Ovary (tissue), 9 donors: Measurements from ENCODE around the gene NAT16. TPM values are rescaled to one million over a fixed set of nuclear protein-coding genes. Genes with fewer than 3 reads are reported as not detected.
"Not testable (repeated sequence)": the region's sequence is repeated elsewhere in the genome, so short reads cannot be mapped to it uniquely, and the experiment has no call there.

Experiments
- DNase-seq, 5 donors: peaks; one replicate each; pipeline ENCODE4 v3.0.0-alpha.2; 2019 to 2020
- H3K27ac ChIP-seq, 2 donors: fragments of 200-600 bp; one replicate each; pipeline versions ENCODE4 v1.5.1 to v1.8.0; 2019 to 2022
- H3K27me3 ChIP-seq: fragments of 200-600 bp; one replicate; pipeline ENCODE4 v1.8.0; 2022
- H3K36me3 ChIP-seq: fragments of 200-600 bp; sonication (generic); one replicate; pipeline ENCODE4 v1.5.1; 2019
- H3K4me1 ChIP-seq: one replicate; pipeline ENCODE4 v1.8.1; 2013; ENCODE audit warnings: mild to moderate bottlenecking, moderate library complexity; ENCODE audit not compliant: insufficient read depth
- H3K4me3 ChIP-seq: fragments of 200-600 bp; sonication (generic); one replicate; pipeline ENCODE4 v1.5.1; 2017
- H3K9me3 ChIP-seq, 2 donors: fragments of 200-600 bp in 1 of 2; sonication (generic) in 1 of 2; one replicate each; pipeline versions ENCODE4 v1.5.1 to v1.8.1; 2013 to 2019; ENCODE audit warnings: mild to moderate bottlenecking in 1 of 2, moderate library complexity in 1 of 2
- CTCF ChIP-seq, 3 donors: fragments of 450-650 bp in 2 of 3; fragments of 200-600 bp in 1 of 3; IDR thresholded peaks; one replicate each; pipeline versions ENCODE4 v1.5.1 to v1.8.0; 2016 to 2022; ENCODE audit warnings: antibody characterized with exemption in 3 of 3, mild to moderate bottlenecking in 1 of 3
- EP300 ChIP-seq: sonication (generic); formaldehyde crosslinking; IDR thresholded peaks from one replicate; pipeline ENCODE4 v1.6.1; 2017; ENCODE audit warnings: antibody characterized with exemption
- POLR2A ChIP-seq: fragments of 450-650 bp; IDR thresholded peaks from one replicate; pipeline ENCODE4 v1.6.1; 2017; ENCODE audit warnings: antibody characterized with exemption, mild to moderate bottlenecking, moderate library complexity
- WGBS, 3 donors: extraction: QIAGEN DNeasy Blood & Tissue Kit in 1 of 3; methylation state at CpG; one replicate each; pipeline versions ENCODE4 v1.1.5 to v1.1.7; 2013 to 2017; 5-methylcytosine and 5-hydroxymethylcytosine counted together
- intact Hi-C, 4 donors: fragments of 100-400 bp; cut with DNase I; formaldehyde crosslinking; loops; one replicate each; pipeline versions ENCODE4 v1.11.0 to v1.15.1; 2022 to 2023
- polyA plus RNA-seq, 2 donors: library from polyadenylated mRNA; stranded (reverse); fragments of 200-250 nt in 1 of 2; fragments of 350-450 nt in 1 of 2; fragmentation: Illumina TruSeq in 1 of 2; extraction: RNeasy Lipid Tissue Mini Kit (QIAGEN cat#74804) in 1 of 2; gene quantifications; one replicate each; pipeline ENCODE4 v1.2.3, GENCODE V29; 2013 to 2014
- total RNA-seq, 7 donors: library from RNA; depleted of rRNA in 2 of 7; stranded (reverse); fragments of >200 nt in 2 of 7; fragmentation: NEBNext Ultra II Directional in 3 of 7; extraction: Animal tissue kit (Norgen Biotek cat#: 25700) in 3 of 7; gene quantifications; one replicate each; pipeline versions ENCODE4 v1.1.0 to v1.2.4, GENCODE V29; 2016 to 2023
- donor health status: DM: no; HTN: no; CAD: no; lungs with moderate emphysema.
- donor health status: DM: no; HTN: no; CAD: no.
- donor health status: Bipolar disorder and iron deficiency.
- donor health status: DM: yes; HTN: yes; CAD: no.
- donor health status: DM: no; HTN: no; CAD: no.
- donor health status: DM: yes; HTN: yes; CAD: no.

NAT16 gene
- total and polyA plus RNA-seq, 9 donors = not detected

- Histone ChIP-seq H3K9me3 (no peaks in the 10 kb centered on the region), H3K36me3 (no peaks in the 10 kb centered on the region), H3K4me1 (peaks cover 34% of the 10 kb centered on the region), H3K27me3 (no peaks in the 10 kb centered on the region), H3K27ac (peak overlapping the region; percentile 36 to 55), H3K4me3 (no peak overlapping the region)
- WGBS, 3 donors = 9 to 22% (median 13%) methylated on average over 7 of the region's 7 CpGs
- DNase-seq = no peak
- TF ChIP-seq EP300 (no peak), POLR2A (no peak), CTCF (IDR thresholded peaks at IDR 0.05) (no peak)
- intact Hi-C loops = loop anchor here in 1 of 4 donors (5.0 kb wide), 1 partner anchor 37 kb away; the partner anchor contains the start of gene TRIM56
Observed at GRCh38 chr7:101124376-101125056, 55.6 kb downstream of the NAT16 start.

- no peak for TF ChIP-seq POLR2A
- TF ChIP-seq CTCF (IDR thresholded peaks at IDR 0.05) = no peak
- TF ChIP-seq EP300 = no peak
- H3K9me3 ChIP-seq = no peaks in the 10 kb centered on the region
- H3K4me3 ChIP-seq = no peak overlapping the region
- DNase-seq = no peak
- WGBS, 3 donors = 57 to 88% (median 75%) methylated on average over 3 of the region's 3 CpGs
- intact Hi-C loops = no loop called here
- no peaks in the 10 kb centered on the region for H3K36me3 ChIP-seq
- H3K27ac ChIP-seq = no peak overlapping the region
- no peaks in the 10 kb centered on the region for H3K27me3 ChIP-seq
- H3K4me1 ChIP-seq = peaks cover 36% of the 10 kb centered on the region
Observed at GRCh38 chr7:101123703-101124068, 56.4 kb downstream of the NAT16 start.

- Histone ChIP-seq H3K4me3 (no peak overlapping the region), H3K9me3 (no peaks in the 10 kb centered on the region), H3K27me3 (no peaks in the 10 kb centered on the region), H3K4me1 (peaks cover 38% of the 10 kb centered on the region), H3K36me3 (no peaks in the 10 kb centered on the region), H3K27ac (peak overlapping the region; percentile 70 to 88)
- WGBS, 3 donors = 85 to 88% (median 87%) methylated on average over 11 of the region's 11 CpGs
- DNase-seq = no peak
- no peak for TF ChIP-seq POLR2A
- intact Hi-C loops = no loop called here
Observed at GRCh38 chr7:101122933-101123702, 57.0 kb downstream of the NAT16 start.

- WGBS, 3 donors = 5 to 8% (median 6%) methylated on average over 17 of the region's 17 CpGs
- Histone ChIP-seq H3K4me1 (peaks cover 39% of the 10 kb centered on the region), H3K36me3 (no peaks in the 10 kb centered on the region), H3K4me3 (peak overlapping the region; percentile 33), H3K27ac (peak overlapping the region; percentile 70 to 88), H3K9me3 (no peaks in the 10 kb centered on the region), H3K27me3 (no peaks in the 10 kb centered on the region)
- TF ChIP-seq CTCF (IDR thresholded peaks at IDR 0.05) (no peak), POLR2A (peak; percentile 62)
- peak; percentile 83 to 91 (median 88) for DNase-seq
- intact Hi-C loops = no loop called here
Observed at GRCh38 chr7:101121991-101122932, 57.8 kb downstream of the NAT16 start.

- H3K9me3 ChIP-seq, H3K36me3 ChIP-seq, H3K27me3 ChIP-seq, DNase-seq, intact Hi-C loops: not testable (repeated sequence)
- WGBS, 3 donors = 19 to 25% (median 19%) methylated on average over 9 of the region's 9 CpGs
- H3K27ac ChIP-seq = peak overlapping the region; percentile 70 to 88
- H3K4me3 ChIP-seq = peak overlapping the region; percentile 33
- H3K4me1 ChIP-seq = peaks cover 36% of the 10 kb centered on the region
Observed at GRCh38 chr7:101121631-101121990, 58.5 kb downstream of the NAT16 start.
